HG02759 (cell line): ENCODE data around the gene NHLRC4.

Source experiments
- ATAC-seq: cut with Tn5 transposase; IDR thresholded peaks from one replicate; pipeline ENCODE4 v1.9.1; 2021; ENCODE audit warnings: mild to moderate bottlenecking, moderate library complexity; ENCODE audit not compliant: unreplicated experiment

Gene NHLRC4

DNA sequence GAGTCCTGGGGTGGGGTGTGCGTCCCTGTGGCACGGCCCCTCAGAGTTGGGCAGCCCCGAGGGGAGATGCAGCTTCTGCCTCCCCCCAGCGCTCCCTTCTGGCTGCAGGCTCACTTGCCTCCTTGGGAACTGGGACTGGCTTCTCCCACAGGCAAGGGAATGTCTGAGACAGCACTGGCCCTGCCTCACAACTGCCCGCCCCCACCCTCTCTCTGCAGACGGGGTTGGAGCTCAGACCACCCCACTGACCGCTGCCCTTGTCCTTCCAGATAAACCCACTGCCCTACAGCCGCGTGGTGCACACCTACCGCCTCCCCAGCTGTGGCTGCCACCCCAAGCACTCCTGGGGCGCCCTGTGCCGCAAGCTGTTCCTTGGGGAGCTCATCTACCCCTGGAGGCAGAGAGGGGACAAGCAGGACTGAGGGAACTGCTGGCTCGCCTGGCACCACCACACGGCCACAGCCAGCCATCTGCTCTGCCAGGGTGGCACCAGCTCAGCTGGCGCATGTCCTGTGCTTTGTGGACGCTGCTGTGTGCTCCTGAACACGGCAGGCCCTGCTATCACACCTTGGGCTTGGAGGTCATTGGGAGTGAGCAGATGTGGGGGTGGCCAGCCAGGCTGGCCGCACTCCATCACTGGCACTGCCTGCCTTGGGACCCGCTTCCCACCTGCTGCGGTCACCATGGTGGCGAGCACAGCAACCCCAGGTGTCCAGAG, 16.0 kb downstream of the NHLRC4 start:
- ATAC-seq = no peak

DNA sequence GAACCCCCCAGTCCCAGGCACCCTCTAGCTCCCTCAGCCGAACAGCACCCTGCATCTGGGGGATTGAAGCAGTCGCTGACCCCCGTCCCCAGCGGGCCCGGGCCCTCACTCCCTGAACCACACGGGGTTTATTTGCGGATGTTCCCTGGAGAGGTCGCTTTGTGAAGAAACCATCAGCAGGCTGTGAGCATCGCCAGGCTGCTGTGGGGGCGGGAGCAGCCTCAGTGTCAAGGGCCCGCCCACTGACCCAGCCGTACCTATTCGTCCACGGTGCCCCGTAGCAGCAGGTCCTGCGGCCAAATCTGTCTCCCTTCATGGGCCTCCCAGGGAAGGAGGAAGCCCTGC, 16.6 kb downstream of the NHLRC4 start:
- ATAC-seq = no peak

DNA sequence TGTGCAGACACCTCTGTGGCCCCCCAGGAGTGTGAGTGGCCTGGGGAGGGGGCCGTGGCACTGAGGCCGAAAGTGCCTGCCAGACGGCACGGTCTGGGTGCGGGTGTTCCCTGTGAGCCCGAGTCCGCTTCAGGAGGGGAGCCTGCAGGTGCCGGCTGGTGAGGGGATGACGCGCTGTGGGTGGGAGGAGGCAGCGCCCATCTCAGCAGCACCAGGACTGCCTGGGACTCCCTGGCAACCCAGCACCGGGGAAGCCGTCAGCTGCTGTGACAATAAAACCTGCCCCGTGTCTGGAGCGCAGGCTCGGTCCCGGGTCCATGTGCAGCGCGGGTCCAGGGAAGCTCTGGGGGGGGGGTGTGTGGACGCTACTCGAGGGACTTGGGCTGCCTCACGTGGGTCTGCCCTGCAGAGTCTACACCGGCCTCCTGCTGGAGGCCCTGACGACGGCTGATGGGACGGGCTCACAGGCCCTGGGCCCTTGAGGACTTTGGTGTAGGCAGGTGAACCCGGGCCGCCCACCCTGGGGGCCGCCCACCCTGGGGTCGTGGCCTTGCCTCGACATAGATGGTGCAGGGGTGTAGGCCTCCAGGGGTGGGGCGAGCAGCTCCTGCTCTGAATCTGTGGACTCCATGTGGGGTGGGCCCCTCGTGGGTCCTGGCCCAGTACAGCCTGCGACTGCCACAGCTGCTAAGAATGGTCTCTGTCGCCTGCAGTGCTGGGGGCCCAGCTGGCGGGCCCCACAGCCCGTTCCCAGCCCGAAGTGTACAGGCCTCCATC, 17.2 kb downstream of the NHLRC4 start:
- no peak for ATAC-seq

DNA sequence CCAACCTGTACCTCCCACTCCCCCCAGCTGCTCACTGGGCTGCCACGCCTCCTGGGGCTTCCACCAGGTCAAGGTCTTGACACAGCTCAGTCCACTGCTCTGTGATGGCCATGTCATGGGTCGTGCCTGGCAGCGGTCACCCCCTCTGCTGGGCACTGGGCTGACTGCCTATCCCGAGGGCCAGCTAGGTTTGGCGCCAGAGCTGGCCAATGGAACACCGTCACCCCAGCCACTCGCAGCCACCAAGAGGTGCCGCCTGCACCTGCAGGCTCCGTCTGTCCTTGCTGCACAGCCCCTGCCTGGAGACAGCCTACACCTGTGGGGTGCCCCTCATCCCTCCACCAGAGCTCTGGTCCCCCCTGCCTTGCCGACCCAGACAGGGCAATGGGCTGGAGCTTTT, 18.5 kb downstream of the NHLRC4 start:
- no peak for ATAC-seq

DNA sequence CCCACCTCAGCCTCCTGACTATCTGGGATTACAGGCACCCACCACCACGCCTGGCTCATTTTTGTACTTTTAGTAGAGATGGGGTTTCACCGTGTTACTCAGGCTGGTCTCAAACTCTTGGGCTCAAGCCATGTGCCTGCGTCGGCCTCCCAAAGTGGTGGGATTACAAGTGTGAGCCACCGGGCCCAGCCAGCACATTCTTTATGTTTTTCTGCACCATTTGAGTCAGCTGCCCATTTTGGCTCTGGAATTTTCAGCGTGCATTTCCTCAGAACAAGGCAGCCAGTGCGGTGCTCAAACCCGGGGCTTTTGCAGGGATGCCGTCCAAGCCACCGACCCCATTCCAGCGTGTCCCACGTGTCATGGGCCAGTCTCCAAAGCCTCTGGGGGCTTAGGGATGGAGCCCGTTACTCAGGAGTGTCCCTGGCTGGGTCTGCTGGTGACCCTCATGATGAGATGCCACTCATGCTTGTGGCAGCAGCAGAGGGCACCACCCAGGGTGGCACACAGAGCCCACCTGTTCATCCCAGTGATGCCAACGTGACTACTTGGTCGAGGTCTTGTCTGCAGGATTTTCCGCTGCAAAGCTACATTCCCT, 19.3 kb downstream of the NHLRC4 start:
- no peak for ATAC-seq

DNA sequence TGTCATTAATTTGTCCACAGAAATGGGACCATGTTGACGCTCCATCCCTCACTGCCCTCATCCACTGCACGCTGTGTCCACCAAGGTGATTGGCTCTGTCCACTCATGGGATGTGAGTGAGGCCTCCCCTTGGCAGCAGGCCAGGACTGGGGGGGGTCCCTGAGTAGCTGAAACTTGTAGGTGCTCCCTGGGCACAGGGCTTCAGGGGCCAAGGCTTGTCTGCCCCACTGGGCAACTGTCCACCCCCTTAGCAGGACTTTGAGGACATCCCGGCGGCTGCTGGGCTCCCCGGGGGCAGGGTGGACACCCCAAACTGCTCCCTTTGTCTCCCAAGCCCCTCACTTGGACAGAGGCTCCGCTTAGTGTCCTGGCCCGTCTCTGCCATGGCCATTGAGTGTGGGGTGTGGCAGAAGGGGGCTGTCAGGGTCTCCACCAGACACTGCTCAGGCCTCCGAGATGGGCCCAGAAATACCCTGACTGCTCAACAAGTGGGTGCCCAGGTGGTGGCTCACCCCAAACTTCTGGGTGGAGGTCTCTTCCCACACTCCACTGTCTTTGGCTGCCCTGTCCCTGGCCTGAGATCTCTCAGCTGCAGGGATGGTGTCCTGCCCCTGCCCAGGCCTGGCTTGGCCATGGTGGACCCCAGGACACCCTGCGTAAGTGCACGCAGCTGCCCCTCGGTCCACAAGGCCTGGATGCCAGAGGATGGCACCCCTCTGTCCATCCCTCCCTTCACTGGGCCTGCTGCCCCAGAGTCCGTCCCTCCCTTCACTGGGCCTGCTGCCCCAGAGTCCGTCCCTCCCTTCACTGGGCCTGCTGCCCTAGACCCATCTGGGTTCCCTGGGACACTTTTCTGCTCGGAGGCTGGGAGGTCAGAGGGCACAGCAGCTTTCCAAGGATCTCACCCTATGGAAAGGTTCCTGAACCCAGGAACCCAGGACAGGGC, 20.1 kb downstream of the NHLRC4 start:
- no peak for ATAC-seq

DNA sequence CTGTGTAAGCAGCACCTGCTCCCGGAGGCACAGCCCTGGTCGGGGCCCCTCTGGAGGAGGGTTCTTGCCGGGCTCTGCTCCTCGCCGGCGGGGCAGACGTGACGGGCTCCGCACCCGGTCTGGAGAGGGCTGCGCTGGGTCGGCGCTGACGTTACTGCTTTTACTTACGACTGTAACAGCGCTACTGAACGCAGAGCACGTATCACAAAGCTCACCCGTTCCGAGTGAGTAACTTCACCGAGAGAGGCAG, 21.8 kb downstream of the NHLRC4 start:
- peak; percentile 14 for ATAC-seq

DNA sequence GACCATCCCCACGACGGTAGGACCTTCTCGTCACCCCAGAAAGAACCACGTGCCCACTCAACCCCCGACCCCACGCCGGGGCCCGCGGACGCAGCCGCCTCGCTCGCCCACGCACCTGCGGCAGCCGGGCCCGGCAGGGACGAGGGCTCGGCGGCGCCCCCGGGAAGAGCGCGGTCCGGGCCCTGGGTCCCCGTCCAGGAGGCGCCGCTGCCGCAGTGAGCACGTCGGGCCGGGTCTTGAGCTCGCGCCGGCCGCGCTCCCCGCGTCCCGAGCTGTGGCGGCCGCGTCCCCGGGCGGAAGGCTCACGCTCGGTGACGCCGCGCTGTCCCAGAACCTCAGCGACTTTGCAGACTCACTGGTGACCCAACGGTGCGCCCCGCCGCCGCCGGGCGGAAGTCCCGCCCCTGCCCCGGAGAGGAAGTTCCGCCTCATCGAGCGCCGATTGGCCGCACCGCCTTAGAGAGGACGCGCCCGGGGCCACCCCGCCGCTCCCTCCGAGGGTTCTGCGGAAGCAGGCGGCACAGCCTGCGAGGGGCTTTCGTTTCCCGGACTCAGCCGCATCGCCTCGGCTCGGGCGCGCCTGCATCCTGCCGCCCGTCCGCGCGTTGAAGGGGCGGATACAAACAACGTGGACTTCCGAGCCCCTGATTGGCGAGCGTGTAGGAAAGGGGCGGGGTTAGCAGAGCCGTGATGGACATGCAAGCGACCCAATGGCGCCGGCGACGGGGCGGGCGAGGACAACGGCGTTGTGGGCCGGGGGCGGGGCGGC, 22.3 kb downstream of the NHLRC4 start:
- peak; percentile 72 for ATAC-seq

DNA sequence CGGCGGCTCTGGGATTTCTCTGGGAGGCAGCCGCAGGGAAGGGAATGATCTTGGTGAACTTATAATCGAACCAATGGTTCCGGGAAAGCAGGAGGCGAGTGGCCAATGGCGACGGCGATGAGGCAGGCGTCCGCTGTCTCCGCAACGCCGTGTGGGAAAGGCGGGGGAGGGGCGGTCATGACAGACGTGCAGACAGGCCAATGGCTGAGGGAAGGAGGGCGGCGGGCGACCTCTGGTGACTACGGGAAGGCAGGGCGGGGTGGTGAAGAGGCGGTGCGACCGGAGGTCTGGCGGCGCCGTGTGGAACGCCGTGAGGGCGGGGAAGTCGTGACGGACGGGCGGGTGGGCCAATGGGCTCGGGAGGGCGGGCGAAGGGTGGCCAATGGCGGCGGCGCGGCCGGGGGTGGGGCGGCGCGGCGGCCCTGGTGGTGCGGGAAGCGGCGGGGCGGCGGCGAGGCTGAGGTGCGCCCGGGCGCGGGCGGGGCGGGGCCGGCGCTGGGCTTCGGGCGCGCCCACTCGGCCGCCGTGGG, 22.9 kb downstream of the NHLRC4 start, which contains the start of gene RAB40C:
Gene RAB40C, plus strand, starts transcription at position 409 of the 530 bp plus-strand sequence. CDS start 226 bp downstream, outside the sequence.
- peak; percentile 74 for ATAC-seq

DNA sequence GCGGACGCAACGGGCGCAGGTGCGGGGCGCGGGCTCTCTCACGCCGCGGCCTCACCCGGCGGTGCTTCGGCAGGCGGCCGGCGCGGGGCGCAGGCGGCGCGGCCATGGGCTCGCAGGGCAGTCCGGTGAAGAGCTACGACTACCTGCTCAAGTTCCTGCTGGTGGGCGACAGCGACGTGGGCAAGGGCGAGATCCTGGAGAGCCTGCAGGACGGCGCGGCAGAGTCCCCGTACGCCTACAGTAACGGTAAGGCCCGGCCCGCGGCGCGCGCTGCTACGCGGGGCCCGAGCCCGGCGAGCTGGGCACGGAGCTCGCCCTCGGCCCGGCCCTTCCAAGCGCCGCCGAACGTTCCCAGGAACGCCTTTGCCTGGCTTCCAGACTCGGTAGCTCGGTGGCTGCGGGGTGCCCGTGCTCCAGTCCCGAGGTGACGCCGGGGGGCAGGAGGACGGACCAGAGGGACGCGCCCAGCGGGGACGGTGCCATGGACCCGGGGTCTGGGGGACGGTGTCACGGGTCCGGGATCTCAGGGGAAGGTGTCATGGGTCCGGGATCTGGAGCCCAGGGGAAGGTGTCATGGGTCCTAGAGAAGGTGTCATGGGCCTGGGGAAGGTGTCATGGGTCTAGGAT, 23.5 kb downstream of the NHLRC4 start:
- ATAC-seq = peak; percentile 2

DNA sequence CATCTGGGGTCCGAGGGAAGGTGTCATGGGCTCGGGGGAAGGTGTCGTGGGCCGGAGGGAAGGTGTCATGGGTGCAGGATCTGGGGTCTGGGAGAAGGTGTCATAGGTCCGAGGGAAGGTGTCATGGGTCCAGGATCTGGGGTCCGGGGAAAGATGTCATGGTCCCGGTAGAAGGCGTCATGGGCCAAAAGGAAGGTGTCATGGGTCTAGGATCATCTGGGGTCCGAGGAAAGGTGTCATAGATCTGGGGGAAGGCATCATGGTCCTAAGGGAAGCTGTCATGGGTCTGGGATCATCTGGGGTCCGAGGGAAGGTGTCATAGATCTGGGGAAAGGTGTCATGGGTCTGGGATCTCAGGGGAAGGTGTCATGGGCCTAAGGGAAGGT, 24.0 kb downstream of the NHLRC4 start:
- no peak for ATAC-seq

DNA sequence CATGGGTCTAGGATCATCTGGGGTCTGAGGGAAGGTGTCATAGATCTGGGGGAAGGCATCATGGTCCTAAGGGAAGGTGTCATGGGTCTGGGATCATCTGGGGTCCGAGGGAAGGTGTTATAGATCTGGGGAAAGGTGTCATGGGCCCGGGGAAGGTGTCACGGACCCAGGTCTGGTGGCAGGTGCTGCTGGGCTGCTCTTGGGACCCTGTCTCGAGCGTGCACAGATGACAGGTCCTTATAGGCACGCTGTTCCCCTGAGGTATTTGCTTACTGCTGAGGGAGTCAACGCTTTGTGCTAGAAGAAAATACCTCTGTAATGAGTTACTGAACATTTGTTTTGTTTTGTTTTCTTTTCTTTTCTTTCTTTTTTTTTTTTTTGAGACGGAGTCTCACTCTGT, 24.4 kb downstream of the NHLRC4 start:
- ATAC-seq = no peak

DNA sequence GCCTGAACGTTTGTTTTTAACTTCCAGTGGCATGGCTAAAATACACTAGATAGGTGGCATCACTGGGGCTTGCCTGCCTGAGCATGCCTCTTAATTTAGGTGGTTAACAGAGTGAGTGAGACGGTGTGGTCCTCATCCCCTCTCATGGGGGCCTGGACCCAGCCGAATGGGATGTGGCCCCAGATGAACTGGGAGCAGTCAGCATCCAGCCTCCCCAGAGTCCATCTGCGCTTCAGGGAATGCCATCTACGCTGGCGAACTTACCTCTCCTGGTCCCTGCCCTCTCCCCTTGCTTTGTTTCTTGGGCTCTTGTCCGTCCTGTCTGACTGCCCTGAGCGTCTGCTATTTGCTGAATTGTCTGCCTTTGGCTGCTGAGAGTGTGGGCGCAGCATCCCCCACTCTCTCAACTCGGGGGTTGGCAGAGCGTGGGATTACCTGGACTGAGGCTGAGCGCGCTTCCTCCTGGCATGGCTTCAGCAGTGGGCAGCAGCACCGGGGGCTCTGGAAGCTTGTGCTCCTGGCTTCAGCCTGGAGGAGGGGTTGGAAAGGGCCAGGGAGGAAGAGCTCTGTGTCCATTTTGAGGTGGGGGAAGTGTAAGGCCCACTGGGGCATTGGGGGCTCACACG, 25.2 kb downstream of the NHLRC4 start:
- ATAC-seq = no peak

DNA sequence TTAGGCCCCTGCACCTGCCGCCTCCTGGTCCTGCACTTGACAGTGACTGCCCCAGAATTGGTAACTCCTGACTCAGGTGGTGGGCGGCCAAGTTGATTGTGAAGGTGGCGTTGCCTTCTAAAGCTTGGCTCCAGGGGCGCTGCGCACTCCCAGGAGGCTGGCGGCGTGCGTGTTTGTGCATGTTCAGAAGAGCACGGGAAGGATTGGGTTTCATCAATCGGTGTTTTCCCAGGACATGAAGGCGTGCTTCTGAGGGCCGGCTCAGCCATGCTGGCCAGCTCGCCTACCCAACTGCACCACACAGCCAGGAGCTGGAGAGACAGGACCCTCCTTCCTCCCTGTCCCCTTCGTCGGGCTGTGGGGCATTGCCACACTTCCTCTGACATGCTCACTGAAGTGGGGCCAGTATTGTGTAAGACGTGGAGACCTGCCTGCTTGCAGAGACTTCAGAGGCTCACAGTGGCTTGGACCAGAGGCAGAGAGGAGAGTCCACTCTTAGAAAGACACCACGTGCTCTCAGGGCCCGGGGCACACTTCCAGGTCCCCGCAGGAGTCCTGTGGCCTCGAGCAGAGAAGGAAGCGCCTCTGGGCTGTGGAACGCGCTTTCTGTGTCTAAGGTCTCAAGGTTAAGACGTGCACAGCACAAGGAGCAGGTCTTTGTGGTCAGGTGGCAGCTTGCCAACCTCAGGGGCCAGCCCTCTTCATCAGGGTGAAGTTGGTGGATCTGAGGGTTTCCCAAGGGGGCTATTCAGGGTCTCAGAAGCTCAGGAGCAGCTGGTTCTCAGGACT, 25.9 kb downstream of the NHLRC4 start:
- ATAC-seq = no peak

DNA sequence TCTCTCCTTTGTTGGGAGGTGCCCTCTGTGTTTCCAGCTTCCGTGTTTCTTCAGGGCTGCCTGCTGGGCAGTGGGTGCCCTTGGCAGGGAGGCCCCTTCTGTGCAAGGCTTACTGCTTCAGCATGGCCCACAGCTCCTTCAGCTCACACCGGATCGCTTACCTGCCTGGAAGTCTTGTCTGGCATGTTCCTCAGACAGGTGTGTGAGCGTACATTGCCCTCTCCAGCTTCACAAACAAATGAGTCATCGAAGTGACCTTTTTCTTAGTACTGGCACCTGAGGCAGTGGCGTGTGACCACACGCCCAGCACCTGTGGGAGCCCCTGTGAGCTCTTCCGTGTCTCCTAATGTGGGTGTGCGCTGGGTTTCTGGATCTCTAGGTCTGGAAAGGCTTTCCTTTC, 26.6 kb downstream of the NHLRC4 start:
- ATAC-seq = no peak

DNA sequence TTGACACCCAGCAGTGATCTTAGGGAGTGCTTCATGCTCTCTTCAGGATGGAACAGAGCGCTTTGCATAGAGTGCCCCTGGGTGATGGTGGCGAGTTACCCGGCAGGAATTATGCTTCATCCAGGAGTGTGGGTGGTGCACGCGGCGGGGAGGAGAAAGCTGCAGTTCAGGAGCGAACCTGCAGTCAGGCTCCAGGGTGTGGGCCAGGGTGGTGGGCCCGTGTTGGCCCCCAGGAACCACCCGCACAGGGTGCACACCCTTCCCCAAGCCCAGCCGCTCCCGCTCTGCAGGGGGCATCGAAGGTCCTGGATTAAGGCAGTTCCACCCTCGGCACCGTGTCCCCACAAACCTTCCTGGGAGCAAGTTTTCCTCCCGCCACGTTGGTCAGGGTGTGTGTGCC, 27.0 kb downstream of the NHLRC4 start:
- no peak for ATAC-seq

DNA sequence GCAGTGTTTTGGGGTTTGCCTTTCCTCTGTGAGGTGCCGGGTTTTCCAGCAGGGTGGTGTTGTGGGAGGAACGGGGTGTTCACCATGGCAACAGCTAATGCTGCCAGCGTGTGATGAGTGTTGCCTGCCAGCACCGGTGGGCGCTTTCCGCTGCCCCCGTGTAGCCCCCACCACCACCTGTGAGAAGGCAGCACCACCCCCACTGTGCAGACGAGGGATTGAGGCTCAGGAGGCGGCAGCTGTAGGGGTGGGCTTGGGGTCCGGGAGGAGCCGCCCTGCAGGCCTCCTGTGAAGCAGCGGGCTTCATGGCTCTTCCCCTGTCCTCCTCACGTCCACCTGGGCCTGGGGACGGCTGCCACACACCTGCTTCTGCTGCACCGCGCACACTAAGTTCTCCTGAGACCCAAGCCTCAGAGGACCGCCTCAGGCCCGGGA, 28.3 kb downstream of the NHLRC4 start:
- no peak for ATAC-seq

DNA sequence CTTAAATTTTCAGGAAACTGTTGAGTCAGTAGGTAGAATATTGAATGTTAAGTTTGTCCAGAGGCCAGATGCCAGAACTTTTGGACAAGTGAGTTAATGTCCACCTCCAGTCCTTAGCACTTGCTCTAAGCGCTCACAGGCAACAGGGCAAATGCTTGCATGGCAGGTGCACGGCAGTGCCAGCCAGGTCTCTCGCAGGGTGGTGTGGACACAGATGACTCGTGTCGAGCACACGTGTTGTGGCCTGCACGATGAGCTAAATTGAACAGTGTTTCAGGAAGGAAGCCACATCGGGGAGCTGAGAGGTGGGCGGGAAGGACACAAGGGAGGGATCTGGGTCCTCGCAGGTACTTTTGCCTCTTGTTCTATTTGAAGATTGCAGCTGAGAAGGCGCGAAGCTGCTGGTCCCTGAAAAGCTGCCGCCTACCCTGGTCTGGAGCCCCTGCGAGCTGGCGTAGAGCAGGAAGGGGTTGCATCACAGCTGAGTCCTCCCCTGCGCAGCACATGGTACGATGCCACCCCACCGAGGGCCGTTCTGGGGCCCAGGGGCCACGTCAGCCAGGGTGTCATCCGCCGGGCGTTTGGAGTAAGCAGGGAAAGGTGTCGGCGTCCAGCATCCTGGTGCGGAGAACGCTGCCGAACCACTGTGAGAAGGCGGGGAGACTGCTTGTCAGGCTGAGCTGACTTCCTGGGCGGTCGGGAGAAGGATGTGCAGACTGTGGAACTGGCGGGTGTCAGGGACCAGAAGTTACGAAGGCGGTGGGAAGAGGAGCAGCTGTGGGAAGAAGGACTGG, 29.3 kb downstream of the NHLRC4 start:
- ATAC-seq = no peak
